Vagina (tissue), 2 donors: ENCODE results near the gene YPEL3. TPM values are rescaled to one million over a fixed set of nuclear protein-coding genes. Genes with fewer than 3 reads are reported as not detected.

Experiments used
- DNase-seq, 2 donors: peaks; one replicate each; pipeline ENCODE4 v3.0.0-alpha.2; 2017; ENCODE audit errors: extremely low spot score in 2 of 2
- H3K27ac ChIP-seq: fragments of 200-600 bp; sonication (generic); one replicate; pipeline ENCODE4 v1.5.1; 2019
- H3K27me3 ChIP-seq: fragments of 200-600 bp; sonication (generic); one replicate; pipeline ENCODE4 v1.5.1; 2019
- H3K36me3 ChIP-seq, 2 donors: fragments of 200-600 bp; sonication (generic); one replicate each; pipeline ENCODE4 v1.5.1; 2017 to 2019
- H3K4me1 ChIP-seq: fragments of 200-600 bp; sonication (generic); one replicate; pipeline ENCODE4 v1.5.1; 2019
- H3K4me3 ChIP-seq, 2 donors: fragments of 200-600 bp; sonication (generic); 1 replicate in 1 of 2; 2 replicates in 1 of 2; pipeline ENCODE4 v1.5.1; 2016 to 2019
- H3K9me3 ChIP-seq: fragments of 200-600 bp; sonication (generic); one replicate; pipeline ENCODE4 v1.5.1; 2019
- CTCF ChIP-seq, 3 experiments: fragments of 450-650 bp in 2 of 3; fragments of 200-600 bp in 1 of 3; sonication (generic) in 1 of 3; IDR thresholded peaks; one replicate each; pipeline ENCODE4 v1.5.1; 2017 to 2019; ENCODE audit warnings: antibody characterized with exemption in 3 of 3, mild to moderate bottlenecking in 2 of 3, moderate library complexity in 2 of 3
- POLR2A ChIP-seq, 2 donors: fragments of 450-650 bp; IDR thresholded peaks; one replicate each; pipeline ENCODE4 v1.6.1; 2017; ENCODE audit warnings: antibody characterized with exemption in 2 of 2, mild to moderate bottlenecking in 2 of 2, moderate library complexity in 2 of 2
- POLR2AphosphoS5 ChIP-seq, 2 donors: sonication (generic); formaldehyde crosslinking; IDR thresholded peaks; one replicate each; pipeline ENCODE4 v1.9.0; 2017; ENCODE audit warnings: antibody characterized with exemption in 2 of 2, mild to moderate bottlenecking in 2 of 2, low read depth in 1 of 2; ENCODE audit not compliant: insufficient read depth in 1 of 2
- intact Hi-C: fragments of 100-400 bp; cut with DNase I; formaldehyde crosslinking; loops from one replicate; pipeline ENCODE4 v1.15.1; 2023
- total RNA-seq: library from RNA; depleted of rRNA; stranded (reverse); fragments of >200 nt; gene quantifications from one replicate; pipeline ENCODE4 v1.2.3, GENCODE V29; 2016

The YPEL3 gene
- total RNA-seq, 1 donor from 2014 or later, result 116 TPM

GRCh38 chr16:30077656-30078055 lies 18.4 kb downstream of the YPEL3 start:
- no peak overlapping the region for H3K4me3 ChIP-seq
- intact Hi-C loops, result loop anchor here (5.0 kb wide), 1 partner anchor 460 kb away; no protein-coding TSS in a partner anchor
- peaks cover 0 to 33% of the 10 kb centered on the region in 2 donors for H3K36me3 ChIP-seq
- no peaks in the 10 kb centered on the region for H3K27me3 ChIP-seq
- H3K9me3 ChIP-seq, result no peaks in the 10 kb centered on the region
- DNase-seq, result no peak
- H3K4me1 ChIP-seq, result peaks cover 37% of the 10 kb centered on the region
- TF ChIP-seq POLR2A (IDR thresholded peaks at IDR 0.05) (no peak), CTCF (IDR thresholded peaks at IDR 0.05) (no peak), POLR2AphosphoS5 (IDR thresholded peaks at IDR 0.05; ENCODE audit: insufficient read depth in 1 of 2, low read depth in 1 of 2) (no peak)
- no peak overlapping the region for H3K27ac ChIP-seq

- Histone ChIP-seq H3K27me3 (no peaks in the 10 kb centered on the region), H3K36me3 (peaks cover 0 to 33% of the 10 kb centered on the region in 2 donors), H3K9me3 (no peaks in the 10 kb centered on the region), H3K4me3 (peak overlapping the region; percentile 84 to 100), H3K27ac (peak overlapping the region; percentile 94), H3K4me1 (peaks cover 37% of the 10 kb centered on the region)
- no peak for DNase-seq
- TF ChIP-seq POLR2A (IDR thresholded peaks at IDR 0.05) (no peak), CTCF (IDR thresholded peaks at IDR 0.05) (no peak), POLR2AphosphoS5 (IDR thresholded peaks at IDR 0.05; ENCODE audit: insufficient read depth in 1 of 2, low read depth in 1 of 2) (no peak)
- intact Hi-C loops, result loop anchor here (5.0 kb wide), 1 partner anchor 461 kb away; no protein-coding TSS in a partner anchor
These were observed 19.7 kb downstream of the YPEL3 start for GRCh38 chr16:30076276-30076791.

- peak; percentile 86 to 91 for TF ChIP-seq POLR2AphosphoS5 (IDR thresholded peaks at IDR 0.05; ENCODE audit: insufficient read depth in 1 of 2, low read depth in 1 of 2)
- peak in 1 of 3 experiments; percentile 13 for TF ChIP-seq CTCF (IDR thresholded peaks at IDR 0.05)
- TF ChIP-seq POLR2A (IDR thresholded peaks at IDR 0.05), result peak in 1 of 2 donors; percentile 46
These were observed 20.3 kb downstream of the YPEL3 start, which contains the start of gene PPP4C for GRCh38 chr16:30075503-30076275. PPP4C (plus strand) TSS chr16:30075994; CDS start chr16:30076378, 384 bp downstream.

GRCh38 chr16:30070490-30070889 lies 25.5 kb downstream of the YPEL3 start:
- TF ChIP-seq POLR2AphosphoS5 (IDR thresholded peaks at IDR 0.05; ENCODE audit: insufficient read depth in 1 of 2, low read depth in 1 of 2), result no peak
- TF ChIP-seq CTCF (IDR thresholded peaks at IDR 0.05), result no peak
- TF ChIP-seq POLR2A (IDR thresholded peaks at IDR 0.05), result no peak
- Histone ChIP-seq H3K4me3 (no peak overlapping the region), H3K27ac (peak overlapping the region; percentile 57), H3K27me3 (no peaks in the 10 kb centered on the region), H3K36me3 (peaks cover 0 to 58% of the 10 kb centered on the region in 2 donors), H3K9me3 (no peaks in the 10 kb centered on the region), H3K4me1 (peaks cover 52% of the 10 kb centered on the region)
- intact Hi-C loops, result no loop called here
- DNase-seq, result no peak

More at GRCh38 chr16:30075503-30076275, 20.3 kb downstream of the YPEL3 start, which contains the start of gene PPP4C:
- no peaks in the 10 kb centered on the region for H3K27me3 ChIP-seq
- H3K9me3 ChIP-seq, result no peaks in the 10 kb centered on the region
- no peak for DNase-seq
- intact Hi-C loops, result loop anchor here (5.0 kb wide), 1 partner anchor 462 kb away; no protein-coding TSS in a partner anchor
- H3K4me1 ChIP-seq, result peaks cover 37% of the 10 kb centered on the region
- peaks cover 0 to 33% of the 10 kb centered on the region in 2 donors for H3K36me3 ChIP-seq
- peak within 1 kb of the TSS; percentile 94 for H3K27ac ChIP-seq
- peak within 1 kb of the TSS; percentile 84 to 100 for H3K4me3 ChIP-seq
